OCI-LY7 (cell line): ENCODE data around the gene ALDH9A1. TPM values are rescaled to one million over a fixed set of nuclear protein-coding genes. Genes with fewer than 3 reads are reported as not detected.
"Not testable (repeated sequence)": the region's sequence is repeated elsewhere in the genome, so short reads cannot be mapped to it uniquely, and the experiment has no call there.

Source experiments
- BruUV-seq: library from RNA; stranded (reverse); fragments of 400-500 nt; replicated peaks from 2 replicates; lab custom pipeline; 2021; lab: Mats Ljungman, UMichigan
- CTCF ChIA-PET: fragments of 300-600 bp; sonication (Branson Sonifier 250); formaldehyde crosslinking; loops from one replicate; lab custom pipeline; 2022; ENCODE audit warnings: antibody characterized with exemption; ENCODE audit not compliant: unreplicated experiment; lab: Charles Lee
- POLR2A ChIA-PET: fragments of 300-600 bp; sonication (Branson Sonifier 250); formaldehyde crosslinking; loops from one replicate; lab custom pipeline; 2022; ENCODE audit warnings: antibody characterized with exemption; lab: Charles Lee
- DNase-seq: peaks from one replicate; pipeline ENCODE4 v3.0.0-alpha.2; 2015; ENCODE audit warnings: low spot score
- H2AFZ ChIP-seq: fragments of 200-600 bp; sonication (generic), shearing (Covaris generic); 2 replicates; pipeline ENCODE4 v1.6.1; 2014; ENCODE audit warnings: mild to moderate bottlenecking, antibody characterized with exemption, low read length, moderate library complexity
- H3K27ac ChIP-seq: fragments of 200-600 bp; sonication (generic); 2 replicates; pipeline ENCODE4 v1.5.1; 2014; ENCODE audit warnings: mixed run types, low read depth, mild to moderate bottlenecking, moderate library complexity, low read length, inconsistent platforms; ENCODE audit not compliant: poor library complexity, severe bottlenecking
- H3K36me3 ChIP-seq: fragments of 200-600 bp; sonication (generic); 2 replicates; pipeline ENCODE4 v1.6.1; 2014; ENCODE audit warnings: mild to moderate bottlenecking, antibody characterized with exemption, low read length, moderate library complexity, mixed read lengths; ENCODE audit not compliant: insufficient read depth
- H3K4me1 ChIP-seq: fragments of 200-600 bp; sonication (generic); 2 replicates; pipeline ENCODE4 v1.5.1; 2014; ENCODE audit warnings: mild to moderate bottlenecking, low read length; ENCODE audit not compliant: insufficient read depth, poor library complexity, severe bottlenecking
- H3K4me2 ChIP-seq: fragments of 200-600 bp; sonication (generic); 2 replicates; pipeline ENCODE4 v1.6.1; 2014; ENCODE audit warnings: mild to moderate bottlenecking, low read length
- H3K4me3 ChIP-seq: fragments of 200-600 bp; sonication (generic); 2 replicates; pipeline ENCODE4 v1.5.1; 2014; ENCODE audit warnings: mild to moderate bottlenecking, low read depth, low read length; ENCODE audit not compliant: poor library complexity, severe bottlenecking
- H3K79me2 ChIP-seq: fragments of 200-600 bp; sonication (generic); 2 replicates; pipeline ENCODE4 v1.6.1; 2016; ENCODE audit warnings: low read depth, mild to moderate bottlenecking, low read length, moderate library complexity, mixed read lengths; ENCODE audit not compliant: insufficient read depth
- H3K9me2 ChIP-seq: fragments of 200-600 bp; sonication (generic); 2 replicates; pipeline ENCODE4 v1.6.1; 2016; ENCODE audit warnings: mild to moderate bottlenecking, low read length, mixed read lengths; ENCODE audit not compliant: insufficient read depth
- H3K9me3 ChIP-seq: fragments of 200-600 bp; sonication (generic); 2 replicates; pipeline ENCODE4 v1.6.1; 2014; ENCODE audit warnings: mild to moderate bottlenecking, mixed run types, low read length, mixed read lengths
- H4K20me1 ChIP-seq: fragments of 200-600 bp; sonication (generic); 2 replicates; pipeline ENCODE4 v1.6.1; 2014; ENCODE audit warnings: mild to moderate bottlenecking, antibody characterized with exemption, low read length, moderate library complexity, mixed read lengths; ENCODE audit not compliant: insufficient read depth
- CTCF ChIP-seq: fragments of 200-600 bp; sonication (generic); conservative IDR thresholded peaks from 2 replicates; pipeline ENCODE4 v1.5.1; 2014; ENCODE audit warnings: mild to moderate bottlenecking, antibody characterized with exemption, low read length, moderate library complexity, mixed read lengths
- EZH2phosphoT487 ChIP-seq: fragments of 200-600 bp; sonication (generic); IDR thresholded peaks from 2 replicates; pipeline ENCODE4 v1.6.1; 2018; ENCODE audit warnings: low read depth, borderline replicate concordance, mild to moderate bottlenecking, mixed run types, antibody characterized with exemption, low read length, moderate library complexity, mixed read lengths
- intact Hi-C: fragments of 100-400 bp; cut with micrococcal nuclease; formaldehyde crosslinking; loops from one replicate; pipeline ENCODE4 v1.10.0; 2022; ENCODE audit not compliant: unreplicated experiment
- total RNA-seq, 2 experiments: library from RNA; depleted of rRNA in 1 of 2; stranded (reverse); fragments of >200 nt in 1 of 2; shearing (Covaris generic) in 1 of 2; gene quantifications; 2 replicates each; pipeline ENCODE4 v1.2.3, GENCODE V29; 2014 to 2022

ALDH9A1 gene
- total RNA-seq, 2 experiments from 2014 or later, result 32.1 to 36.0 TPM

DNA sequence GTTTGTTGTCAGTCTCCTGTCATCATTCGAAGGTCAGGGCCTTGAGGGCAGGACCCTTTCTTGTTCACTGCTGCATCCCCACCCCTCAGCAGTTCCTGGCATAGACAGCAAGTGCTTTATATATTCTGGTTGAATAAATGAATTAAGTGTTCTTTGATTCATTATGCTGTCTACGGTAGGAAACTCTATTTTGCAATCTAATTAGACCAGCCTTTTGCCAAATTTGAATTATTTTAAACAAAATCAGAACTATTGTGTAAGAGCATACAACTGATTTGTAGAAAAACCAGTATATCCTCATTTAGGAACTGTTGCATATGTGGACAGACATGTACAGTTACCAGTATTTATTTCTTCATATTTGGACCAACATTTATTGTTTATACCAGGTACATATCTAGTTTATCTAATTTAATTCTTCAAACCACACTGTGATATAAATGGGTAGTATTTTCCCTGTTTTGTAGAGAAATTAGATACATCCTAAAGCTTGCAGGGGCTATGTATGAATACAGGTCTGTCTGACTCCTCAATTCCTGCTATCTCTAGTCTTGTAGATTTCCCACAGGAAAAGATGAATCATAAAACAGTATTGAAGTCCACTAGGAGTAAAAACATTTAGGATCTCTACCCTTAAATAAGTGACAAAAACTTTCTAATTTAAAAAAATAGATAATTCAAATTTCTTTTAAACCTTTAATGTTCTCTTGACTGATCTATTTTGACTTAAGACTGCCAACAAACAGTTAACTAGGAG, 57.0 kb downstream of the ALDH9A1 start:
- no peak overlapping the region for H3K27ac ChIP-seq
- no peaks in the 10 kb centered on the region for H3K9me2 ChIP-seq
- ChIA-PET POLR2A (no interaction called here), CTCF (no interaction called here)
- no peak overlapping the region for H3K4me2 ChIP-seq
- no peaks in the 10 kb centered on the region for H4K20me1 ChIP-seq
- no peak overlapping the region for H3K4me3 ChIP-seq
- intact Hi-C loops, result no loop called here
- no peaks in the 10 kb centered on the region for H3K9me3 ChIP-seq
- TF ChIP-seq CTCF (no peak), EZH2phosphoT487 (no peak)
- H3K36me3 ChIP-seq, result peaks cover 23% of the 10 kb centered on the region; the same call in 1 of the 2 replicates
- H2AFZ ChIP-seq, result no peak overlapping the region
- BruUV-seq, result no TSS peak
- peaks cover 33% of the 10 kb centered on the region for H3K4me1 ChIP-seq
- DNase-seq, result no peak
- peaks cover 20% of the 10 kb centered on the region for H3K79me2 ChIP-seq

DNA sequence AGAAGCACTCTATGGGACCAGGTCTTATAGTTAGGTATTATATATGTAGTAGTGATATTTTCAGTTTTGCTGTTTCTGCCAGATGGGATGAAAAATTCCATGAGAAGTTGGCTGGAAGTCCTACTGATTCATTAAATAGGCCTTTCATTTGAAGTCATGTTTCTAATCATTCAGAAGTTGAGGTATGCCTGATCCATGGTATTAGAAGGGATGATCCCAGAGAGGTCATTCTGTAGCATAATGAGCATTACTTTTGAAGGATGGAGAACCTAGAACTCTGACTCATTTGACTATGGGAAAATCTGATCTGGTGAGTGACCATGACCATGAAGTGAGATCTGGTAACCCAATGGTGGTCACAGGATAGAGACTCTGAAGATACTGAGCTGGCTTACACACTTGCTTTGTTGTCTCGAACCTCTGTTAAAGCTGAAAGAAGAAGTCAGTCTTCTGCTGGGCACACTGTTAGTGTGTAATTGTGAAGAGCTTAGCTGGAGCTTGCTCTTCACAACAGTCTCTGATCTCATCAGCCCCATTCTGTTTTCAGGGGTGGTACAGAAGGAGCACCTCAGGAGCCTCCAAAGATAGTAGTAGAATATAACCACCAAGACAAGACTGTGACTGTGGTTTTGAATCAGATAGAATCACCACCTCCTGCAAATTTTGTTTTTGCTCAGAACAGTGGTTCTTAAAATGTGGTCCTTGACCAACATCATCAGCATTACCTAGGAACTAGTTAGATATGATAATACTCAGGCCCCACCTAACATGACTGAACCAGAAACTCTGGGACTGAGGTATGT, 58.3 kb downstream of the ALDH9A1 start:
- Histone ChIP-seq H3K4me1 (peaks cover 41% of the 10 kb centered on the region), H3K27ac (no peak overlapping the region), H3K4me2 (no peak overlapping the region), H4K20me1 (no peaks in the 10 kb centered on the region), H3K36me3 (peaks cover 24% of the 10 kb centered on the region; the same call in 1 of the 2 replicates), H3K9me3 (no peaks in the 10 kb centered on the region), H3K79me2 (peaks cover 20% of the 10 kb centered on the region), H3K4me3 (no peak overlapping the region), H2AFZ (no peak overlapping the region), H3K9me2 (no peaks in the 10 kb centered on the region)
- TF ChIP-seq CTCF (no peak), EZH2phosphoT487 (no peak)
- intact Hi-C loops, result loop anchor here (10.0 kb wide), 1 partner anchor 125 kb away; the partner anchor contains the start of gene TMCO1
- ChIA-PET POLR2A (no interaction called here), CTCF (no interaction called here)
- BruUV-seq, result no TSS peak
- no peak for DNase-seq

GRCh38 chr1:165638211-165638610, 60.2 kb downstream of the ALDH9A1 start:
- H3K4me2 ChIP-seq, H3K9me3 ChIP-seq, H3K4me3 ChIP-seq, DNase-seq, H4K20me1 ChIP-seq, CTCF ChIA-PET, H3K9me2 ChIP-seq, H3K27ac ChIP-seq, H2AFZ ChIP-seq, BruUV-seq: not testable (repeated sequence)
- intact Hi-C loops, result loop anchor here (10.0 kb wide), 1 partner anchor 127 kb away; the partner anchor contains the start of gene TMCO1
- H3K79me2 ChIP-seq, result peaks cover 31% of the 10 kb centered on the region
- POLR2A ChIA-PET, result interaction anchor here (0.7 kb wide), 1 partner anchor 52 kb away, joined by 3 read pairs; no protein-coding TSS in a partner anchor
- peaks cover 24% of the 10 kb centered on the region; the same call in 1 of the 2 replicates for H3K36me3 ChIP-seq
- H3K4me1 ChIP-seq, result peaks cover 59% of the 10 kb centered on the region
